Measurements from ENCODE around the gene C1orf226. TPM values are rescaled to one million over a fixed set of nuclear protein-coding genes. Genes with fewer than 3 reads are reported as not detected.

Gene C1orf226
- total and polyA plus RNA-seq, 2 of the 8 experiments (the other 6 are each of a cell fraction or from before 2014, with no cell fraction given) = 8.2 to 18.8 TPM

- H4K5ac ChIP-seq (ENCODE audit: insufficient read length, low read depth, low read length) = no peak overlapping the region
- no peak for DNase-seq (ENCODE audit: low read depth in 1 of 2, low spot score in 2 of 2)
- no peak overlapping the region for H3K9ac ChIP-seq (replicated peaks in 1 of 4; ENCODE audit: extremely low read depth in 1 of 4, low read depth in 3 of 4, low read length in 3 of 4)
- no peaks in the 10 kb centered on the region for H3K79me2 ChIP-seq (ENCODE audit: control insufficient read depth in 1 of 2, insufficient read depth in 2 of 2, low read length in 2 of 2)
- no peaks in the 10 kb centered on the region for H3K27me3 ChIP-seq (replicated peaks in 1 of 4; ENCODE audit: control insufficient read depth in 3 of 4, extremely low read depth in 1 of 4, insufficient read depth in 3 of 4, low read length in 3 of 4)
- H3K27ac ChIP-seq (ENCODE audit: low read depth, low read length) = no peak overlapping the region
- H3K4me2 ChIP-seq (ENCODE audit: insufficient read depth in 1 of 2, low read depth in 2 of 2, low read length in 2 of 2) = no peak overlapping the region
- H3K18ac ChIP-seq (ENCODE audit: extremely low read depth, low read length) = no peak overlapping the region
- no peak overlapping the region for H2BK5ac ChIP-seq (ENCODE audit: low read depth, low read length)
- H4K20me1 ChIP-seq (replicated peaks in 1 of 2; ENCODE audit: control insufficient read depth in 1 of 2, insufficient read depth in 2 of 2, low read length in 2 of 2) = peaks cover 0 to 2% of the 10 kb centered on the region in 2 experiments
- no peak for FAIRE-seq
- CTCF ChIA-PET (ENCODE audit: partially characterized antibody) = interaction anchor here (1.0 to 2.1 kb wide), 3 partner anchors 13 to 106 kb away, joined by 3 to 6 read pairs (median 3); no protein-coding TSS in a partner anchor
- no peak for TF ChIP-seq POLR2A (IDR thresholded peaks at IDR 0.05; ENCODE audit: control extremely low read depth in 1 of 2, low read depth in 2 of 2, low read length in 2 of 2)
- TF ChIP-seq SP1 (IDR thresholded peaks at IDR 0.05; ENCODE audit: low read depth, low read length) = no peak
- H4K91ac ChIP-seq (replicated peaks; ENCODE audit: insufficient read length, low read length) = no peak overlapping the region
- H3K4me1 ChIP-seq (replicated peaks in 1 of 4; ENCODE audit: control insufficient read depth in 3 of 4, insufficient read depth in 4 of 4, low read length in 3 of 4) = no peaks in the 10 kb centered on the region
- WGBS, 2 experiments (ENCODE audit: extremely low coverage in 1 of 2, insufficient coverage in 1 of 2, insufficient read length in 1 of 2, insufficient replicate concordance in 2 of 2, low coverage in 1 of 2, low lambda C conversion rate in 2 of 2, missing lambda C conversion rate in 1 of 2) = 86% methylated on average over 1 of the region's 1 CpG; no CpG with 5 or more reads in 1 of the 2 experiments
- H2AFZ ChIP-seq (ENCODE audit: low read length) = no peak overlapping the region
- POLR2A ChIA-PET (ENCODE audit: partially characterized antibody) = no interaction called here
- H2AK5ac ChIP-seq (ENCODE audit: low read depth, low read length) = no peak overlapping the region
- no peak overlapping the region for H2BK12ac ChIP-seq (ENCODE audit: low read depth, low read length)
- H2BK120ac ChIP-seq (replicated peaks; ENCODE audit: low read depth, low read length) = no peak overlapping the region
- H2BK15ac ChIP-seq (ENCODE audit: low read length) = no peak overlapping the region
- H3K56ac ChIP-seq (replicated peaks; ENCODE audit: insufficient read length, low read depth, low read length) = no peak overlapping the region
- H3K79me1 ChIP-seq (ENCODE audit: low read depth, low read length) = no peaks in the 10 kb centered on the region
- no peak overlapping the region for H3K14ac ChIP-seq (ENCODE audit: insufficient read length)
- peaks cover 0 to 6% (median 1%) of the 10 kb centered on the region in 4 experiments; a peak in 1 of 8 replicates for H3K36me3 ChIP-seq (ENCODE audit: control insufficient read depth in 2 of 4, insufficient read depth in 4 of 4, low read length in 3 of 4)
- no peak overlapping the region for H3K4me3 ChIP-seq (ENCODE audit: extremely low read depth in 1 of 4, insufficient read depth in 2 of 4, low read depth in 3 of 4, low read length in 4 of 4)
- H3K23me2 ChIP-seq (ENCODE audit: low read depth, low read length) = no peaks in the 10 kb centered on the region
- no peaks in the 10 kb centered on the region for H3K9me3 ChIP-seq (ENCODE audit: insufficient read depth in 2 of 2, low read depth in 1 of 2, low read length in 1 of 2)
- H3K4ac ChIP-seq (replicated peaks; ENCODE audit: insufficient read length, low read depth, low read length) = no peak overlapping the region
- H3K23ac ChIP-seq (ENCODE audit: insufficient read length) = no peak overlapping the region
- H4K8ac ChIP-seq (ENCODE audit: extremely low read depth, insufficient read depth, low read length) = no peak overlapping the region
- no peak overlapping the region for H2BK20ac ChIP-seq (ENCODE audit: low read length)
These were observed 11.4 kb upstream of the C1orf226 start for GRCh38 chr1:162370161-162370560.

Data from H1 (cell line).